Mucosa of rectum (tissue), 2 donors: ENCODE results near the gene KIT.
"Not testable (repeated sequence)": the region's sequence is repeated elsewhere in the genome, so short reads cannot be mapped to it uniquely, and the experiment has no call there.

Source experiments
- H3K27ac ChIP-seq, 2 donors: one replicate each; pipeline ENCODE4 v1.7.0; 2013; ENCODE audit warnings: inconsistent platforms in 2 of 2, low read depth in 2 of 2, low read length in 2 of 2
- H3K27me3 ChIP-seq, 2 donors: one replicate each; pipeline ENCODE4 v1.7.0; 2013; ENCODE audit warnings: low read length in 2 of 2; ENCODE audit not compliant: control insufficient read depth in 2 of 2, insufficient read depth in 2 of 2
- H3K36me3 ChIP-seq, 2 donors: one replicate each; pipeline ENCODE4 v1.7.0; 2013; ENCODE audit warnings: low read length in 2 of 2; ENCODE audit not compliant: control insufficient read depth in 2 of 2, insufficient read depth in 2 of 2
- H3K4me1 ChIP-seq, 2 donors: one replicate each; pipeline ENCODE4 v1.7.0; 2013; ENCODE audit warnings: low read length in 2 of 2, mild to moderate bottlenecking in 1 of 2; ENCODE audit not compliant: control insufficient read depth in 2 of 2, insufficient read depth in 2 of 2
- H3K4me3 ChIP-seq, 2 donors: one replicate each; pipeline ENCODE4 v1.7.0; 2013; ENCODE audit warnings: low read length in 2 of 2
- H3K9ac ChIP-seq, 2 donors: one replicate each; pipeline ENCODE4 v1.7.0; 2013; ENCODE audit warnings: low read length in 2 of 2, low read depth in 1 of 2, mild to moderate bottlenecking in 1 of 2
- H3K9me3 ChIP-seq, 2 donors: one replicate each; pipeline ENCODE4 v1.7.0; 2013; ENCODE audit warnings: low read length in 2 of 2; ENCODE audit not compliant: control insufficient read depth in 2 of 2
- donor health status: healthy.
- donor health status: Normal muscosa, but diverticular disease.

The KIT gene

DNA sequence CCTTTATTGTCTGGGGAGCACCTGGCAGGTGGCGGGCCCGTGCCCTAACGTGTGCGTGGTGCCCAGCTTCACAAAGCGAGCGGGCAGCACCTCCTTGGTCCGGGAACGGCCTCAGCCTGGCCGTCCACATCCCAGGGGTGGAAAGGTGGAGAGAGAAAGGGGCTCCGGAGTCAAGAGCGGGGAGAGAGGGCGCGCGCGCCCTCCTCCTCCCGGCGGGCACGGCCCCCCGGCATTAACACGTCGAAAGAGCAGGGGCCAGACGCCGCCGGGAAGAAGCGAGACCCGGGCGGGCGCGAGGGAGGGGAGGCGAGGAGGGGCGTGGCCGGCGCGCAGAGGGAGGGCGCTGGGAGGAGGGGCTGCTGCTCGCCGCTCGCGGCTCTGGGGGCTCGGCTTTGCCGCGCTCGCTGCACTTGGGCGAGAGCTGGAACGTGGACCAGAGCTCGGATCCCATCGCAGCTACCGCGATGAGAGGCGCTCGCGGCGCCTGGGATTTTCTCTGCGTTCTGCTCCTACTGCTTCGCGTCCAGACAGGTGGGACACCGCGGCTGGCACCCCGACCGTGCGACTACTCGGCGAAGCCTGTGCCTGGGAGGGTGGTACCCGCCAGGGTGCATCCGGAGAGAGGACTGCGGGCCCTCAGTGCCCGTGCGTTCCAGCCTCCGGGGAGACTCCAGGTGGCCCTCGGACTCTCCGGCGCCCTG lies at the start of gene KIT:
Gene KIT (plus strand): TSS at position 407 of the 701 bp plus-strand sequence. CDS start 58 bp downstream, at position 465.
- peak within 1 kb of the TSS in 1 of 2 donors; percentile 17 for H3K9ac ChIP-seq
- H3K9me3 ChIP-seq: no peaks in the 10 kb centered on the region
- peak within 1 kb of the TSS; percentile 54 to 69 for H3K4me3 ChIP-seq
- H3K4me1 ChIP-seq: peaks cover 12 to 21% of the 10 kb centered on the region in 2 donors
- peak within 1 kb of the TSS; percentile 16 to 19 for H3K27ac ChIP-seq
- peaks cover 17 to 34% of the 10 kb centered on the region in 2 donors for H3K27me3 ChIP-seq
- no peaks in the 10 kb centered on the region for H3K36me3 ChIP-seq

- no peaks in the 10 kb centered on the region for H3K9me3 ChIP-seq
- H3K27me3 ChIP-seq: no peaks in the 10 kb centered on the region
- H3K9ac ChIP-seq: no peak overlapping the region
- H3K4me3 ChIP-seq: no peak overlapping the region
- H3K36me3 ChIP-seq: no peaks in the 10 kb centered on the region
- H3K27ac ChIP-seq: no peak overlapping the region
- H3K4me1 ChIP-seq: no peaks in the 10 kb centered on the region
Measured at GRCh38 chr4:54609310-54609709, 48.4 kb upstream of the KIT start.

DNA sequence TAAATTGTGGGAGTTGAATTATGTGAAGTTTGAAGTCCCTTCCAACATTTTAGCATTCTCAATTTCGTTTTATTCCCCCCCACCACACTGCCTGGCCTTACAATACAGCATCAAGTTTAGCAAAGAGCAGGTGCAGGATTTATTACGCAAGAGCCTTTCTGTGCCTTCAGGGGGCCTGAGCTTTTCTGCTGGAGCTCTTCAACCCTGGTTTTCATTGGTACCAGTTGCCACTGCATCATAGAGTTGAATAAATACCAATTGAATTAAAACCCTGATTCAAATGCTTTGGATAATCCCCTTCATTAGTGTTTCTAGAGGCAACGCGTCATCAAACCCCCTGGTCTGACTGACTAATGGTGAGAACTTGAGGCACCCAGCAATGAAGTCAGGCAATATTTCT lies 43.6 kb upstream of the KIT start:
- no peaks in the 10 kb centered on the region for H3K27me3 ChIP-seq
- H3K4me1 ChIP-seq: no peaks in the 10 kb centered on the region
- H3K9me3 ChIP-seq: no peaks in the 10 kb centered on the region
- H3K27ac ChIP-seq: no peak overlapping the region
- H3K36me3 ChIP-seq: no peaks in the 10 kb centered on the region
- no peak overlapping the region for H3K9ac ChIP-seq
- H3K4me3 ChIP-seq: no peak overlapping the region

GRCh38 chr4:54620773-54621172 lies 37.0 kb upstream of the KIT start:
- Histone ChIP-seq H3K4me3 (no peak overlapping the region), H3K9ac (no peak overlapping the region), H3K9me3 (no peaks in the 10 kb centered on the region), H3K27me3 (no peaks in the 10 kb centered on the region), H3K27ac (no peak overlapping the region), H3K36me3 (no peaks in the 10 kb centered on the region), H3K4me1 (peaks cover 0 to under 1% of the 10 kb centered on the region in 2 donors)

- Histone ChIP-seq H3K27me3 (no peaks in the 10 kb centered on the region), H3K36me3 (no peaks in the 10 kb centered on the region), H3K27ac (no peak overlapping the region), H3K4me3 (no peak overlapping the region), H3K9ac (no peak overlapping the region), H3K9me3 (no peaks in the 10 kb centered on the region), H3K4me1 (peaks cover 0 to 7% of the 10 kb centered on the region in 2 donors)
Measured at GRCh38 chr4:54625391-54625790, 32.4 kb upstream of the KIT start.

GRCh38 chr4:54626113-54626512 lies 31.6 kb upstream of the KIT start:
- no peaks in the 10 kb centered on the region for H3K27me3 ChIP-seq
- H3K4me3 ChIP-seq: no peak overlapping the region
- H3K9ac ChIP-seq: no peak overlapping the region
- H3K27ac ChIP-seq: no peak overlapping the region
- no peaks in the 10 kb centered on the region for H3K9me3 ChIP-seq
- H3K4me1 ChIP-seq: peaks cover 0 to 7% of the 10 kb centered on the region in 2 donors
- no peaks in the 10 kb centered on the region for H3K36me3 ChIP-seq

DNA sequence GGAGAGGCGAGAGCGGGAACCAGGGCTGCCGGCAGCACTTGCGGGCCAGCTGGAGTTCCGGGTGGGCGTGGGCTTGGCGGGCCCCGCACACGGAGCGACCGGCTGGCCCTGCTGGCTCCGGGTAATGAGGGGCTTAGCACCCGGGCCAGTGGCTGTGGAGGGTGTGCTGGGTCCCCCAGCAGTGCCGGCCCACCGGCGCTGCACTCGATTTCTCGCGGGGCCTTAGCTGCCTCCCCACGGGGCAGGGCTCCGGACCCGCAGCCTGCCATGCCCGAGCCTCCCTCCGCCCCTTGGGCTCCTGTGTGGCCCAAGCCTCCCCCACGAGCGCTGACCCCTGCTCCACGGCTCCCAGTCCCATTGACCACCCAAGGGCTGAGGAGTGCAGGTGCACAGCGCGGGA lies 25.2 kb upstream of the KIT start:
- Histone ChIP-seq H3K9ac (no peak overlapping the region), H3K4me1 (no peaks in the 10 kb centered on the region), H3K36me3 (no peaks in the 10 kb centered on the region), H3K9me3 (no peaks in the 10 kb centered on the region), H3K27ac (no peak overlapping the region), H3K27me3 (no peaks in the 10 kb centered on the region), H3K4me3 (no peak overlapping the region)

DNA sequence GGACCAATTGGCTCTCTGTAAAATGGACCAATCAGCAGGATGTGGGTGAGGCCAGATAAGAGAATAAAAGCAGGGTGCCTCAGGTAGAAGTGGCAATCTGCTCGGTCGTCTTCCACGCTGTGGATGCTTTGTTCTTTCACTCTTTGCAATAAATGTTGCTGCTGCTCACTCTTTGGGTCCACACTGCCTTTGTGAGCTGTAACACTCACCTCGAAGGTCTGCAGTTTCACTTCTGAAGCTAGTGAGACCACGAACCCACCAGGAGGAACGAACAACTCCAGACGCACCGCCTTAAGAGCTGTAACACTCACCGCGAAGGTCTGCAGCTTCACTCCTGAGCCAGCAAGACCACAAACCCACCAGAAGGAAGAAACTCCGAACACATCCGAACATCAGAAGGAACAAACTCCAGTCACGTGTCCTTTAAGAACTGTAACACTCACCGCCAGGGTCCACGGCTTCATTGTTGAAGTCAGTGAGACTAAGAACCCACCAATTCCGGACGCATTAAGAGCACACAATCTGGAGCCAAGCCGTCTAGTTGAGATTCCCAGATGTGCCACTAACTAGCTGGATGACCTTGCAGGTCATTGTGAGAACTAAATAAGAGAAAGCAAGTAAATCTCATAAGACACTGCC lies 24.5 kb upstream of the KIT start:
- not testable (repeated sequence) for H3K9me3 ChIP-seq, H3K4me1 ChIP-seq, H3K4me3 ChIP-seq, H3K27me3 ChIP-seq, H3K36me3 ChIP-seq, H3K27ac ChIP-seq, H3K9ac ChIP-seq

GRCh38 chr4:54635318-54635717 lies 22.4 kb upstream of the KIT start:
- H3K9ac ChIP-seq: no peak overlapping the region
- no peaks in the 10 kb centered on the region for H3K4me1 ChIP-seq
- H3K27me3 ChIP-seq: no peaks in the 10 kb centered on the region
- H3K9me3 ChIP-seq: no peaks in the 10 kb centered on the region
- H3K27ac ChIP-seq: no peak overlapping the region
- no peaks in the 10 kb centered on the region for H3K36me3 ChIP-seq
- no peak overlapping the region for H3K4me3 ChIP-seq

GRCh38 chr4:54637325-54637724 lies 20.4 kb upstream of the KIT start:
- no peak overlapping the region for H3K4me3 ChIP-seq
- H3K27me3 ChIP-seq: no peaks in the 10 kb centered on the region
- no peak overlapping the region for H3K9ac ChIP-seq
- no peaks in the 10 kb centered on the region for H3K9me3 ChIP-seq
- no peak overlapping the region for H3K27ac ChIP-seq
- no peaks in the 10 kb centered on the region for H3K36me3 ChIP-seq
- no peaks in the 10 kb centered on the region for H3K4me1 ChIP-seq
